HEK293 (cell line): ENCODE measurements around the gene NAIF1.

Experiments used
- CTCF ChIP-seq: fragments of 450-650 bp; formaldehyde crosslinking; IDR thresholded peaks from 2 replicates; pipeline ENCODE4 v1.5.1; 2016; ENCODE audit warnings: missing biosample characterization, missing genetic modification characterization
- TRIM28 ChIP-seq: IDR thresholded peaks from 2 replicates; pipeline ENCODE4 v1.6.1; 2011; ENCODE audit warnings: low read length, control low read depth, borderline replicate concordance
- ZNF23 ChIP-seq: fragments of 450-650 bp; formaldehyde crosslinking; IDR thresholded peaks from 2 replicates; pipeline ENCODE4 v1.5.1; 2016; ENCODE audit warnings: missing biosample characterization, missing genetic modification characterization, borderline replicate concordance
- ZNF26 ChIP-seq: fragments of 450-650 bp; formaldehyde crosslinking; IDR thresholded peaks from 2 replicates; pipeline ENCODE4 v1.5.1; 2016; ENCODE audit warnings: missing biosample characterization, missing genetic modification characterization
- ZNF274 ChIP-seq, 2 experiments: fragments of 200-500 bp in 1 of 2; fragments of 450-650 bp in 1 of 2; sonication (Bioruptor generic) in 1 of 2; formaldehyde crosslinking in 1 of 2; IDR thresholded peaks; 2 replicates each; pipeline versions ENCODE4 v1.5.1 to v1.6.1; 2014 to 2016; ENCODE audit warnings: borderline replicate concordance in 1 of 2, inconsistent platforms in 1 of 2, low read length in 1 of 2, missing biosample characterization in 1 of 2, missing genetic modification characterization in 1 of 2
- ZNF311 ChIP-seq: fragments of 450-650 bp; formaldehyde crosslinking; IDR thresholded peaks from 2 replicates; pipeline ENCODE4 v1.5.1; 2017; ENCODE audit warnings: missing biosample characterization, missing genetic modification characterization, borderline replicate concordance
- ZNF670 ChIP-seq: fragments of 450-650 bp; formaldehyde crosslinking; IDR thresholded peaks from 2 replicates; pipeline ENCODE4 v1.5.1; 2016; ENCODE audit warnings: missing biosample characterization, missing genetic modification characterization, low read depth
- TF ChIP-seq, protein P1 (sequence below): fragments of 450-650 bp; formaldehyde crosslinking; IDR thresholded peaks from 2 replicates; pipeline ENCODE4 v1.5.1; 2016; ENCODE audit warnings: missing biosample characterization, missing genetic modification characterization
- TF ChIP-seq, protein P2 (sequence below): fragments of 450-650 bp; formaldehyde crosslinking; IDR thresholded peaks from 2 replicates; pipeline ENCODE4 v1.5.1; 2016; ENCODE audit warnings: missing biosample characterization, missing genetic modification characterization, low read depth

- TF ChIP-seq CTCF (tag by site-specific recombination), result no peak
- TF ChIP-seq, protein P1, sequence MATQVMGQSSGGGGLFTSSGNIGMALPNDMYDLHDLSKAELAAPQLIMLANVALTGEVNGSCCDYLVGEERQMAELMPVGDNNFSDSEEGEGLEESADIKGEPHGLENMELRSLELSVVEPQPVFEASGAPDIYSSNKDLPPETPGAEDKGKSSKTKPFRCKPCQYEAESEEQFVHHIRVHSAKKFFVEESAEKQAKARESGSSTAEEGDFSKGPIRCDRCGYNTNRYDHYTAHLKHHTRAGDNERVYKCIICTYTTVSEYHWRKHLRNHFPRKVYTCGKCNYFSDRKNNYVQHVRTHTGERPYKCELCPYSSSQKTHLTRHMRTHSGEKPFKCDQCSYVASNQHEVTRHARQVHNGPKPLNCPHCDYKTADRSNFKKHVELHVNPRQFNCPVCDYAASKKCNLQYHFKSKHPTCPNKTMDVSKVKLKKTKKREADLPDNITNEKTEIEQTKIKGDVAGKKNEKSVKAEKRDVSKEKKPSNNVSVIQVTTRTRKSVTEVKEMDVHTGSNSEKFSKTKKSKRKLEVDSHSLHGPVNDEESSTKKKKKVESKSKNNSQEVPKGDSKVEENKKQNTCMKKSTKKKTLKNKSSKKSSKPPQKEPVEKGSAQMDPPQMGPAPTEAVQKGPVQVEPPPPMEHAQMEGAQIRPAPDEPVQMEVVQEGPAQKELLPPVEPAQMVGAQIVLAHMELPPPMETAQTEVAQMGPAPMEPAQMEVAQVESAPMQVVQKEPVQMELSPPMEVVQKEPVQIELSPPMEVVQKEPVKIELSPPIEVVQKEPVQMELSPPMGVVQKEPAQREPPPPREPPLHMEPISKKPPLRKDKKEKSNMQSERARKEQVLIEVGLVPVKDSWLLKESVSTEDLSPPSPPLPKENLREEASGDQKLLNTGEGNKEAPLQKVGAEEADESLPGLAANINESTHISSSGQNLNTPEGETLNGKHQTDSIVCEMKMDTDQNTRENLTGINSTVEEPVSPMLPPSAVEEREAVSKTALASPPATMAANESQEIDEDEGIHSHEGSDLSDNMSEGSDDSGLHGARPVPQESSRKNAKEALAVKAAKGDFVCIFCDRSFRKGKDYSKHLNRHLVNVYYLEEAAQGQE (tag by site-specific recombination), result no peak
- no peak for TF ChIP-seq ZNF274 (IDR thresholded peaks at IDR 0.05; ENCODE audit: low read length)
- TF ChIP-seq ZNF274 (tag by site-specific recombination; IDR thresholded peaks at IDR 0.05; ENCODE audit: borderline replicate concordance), result no peak
- TF ChIP-seq, protein P2, sequence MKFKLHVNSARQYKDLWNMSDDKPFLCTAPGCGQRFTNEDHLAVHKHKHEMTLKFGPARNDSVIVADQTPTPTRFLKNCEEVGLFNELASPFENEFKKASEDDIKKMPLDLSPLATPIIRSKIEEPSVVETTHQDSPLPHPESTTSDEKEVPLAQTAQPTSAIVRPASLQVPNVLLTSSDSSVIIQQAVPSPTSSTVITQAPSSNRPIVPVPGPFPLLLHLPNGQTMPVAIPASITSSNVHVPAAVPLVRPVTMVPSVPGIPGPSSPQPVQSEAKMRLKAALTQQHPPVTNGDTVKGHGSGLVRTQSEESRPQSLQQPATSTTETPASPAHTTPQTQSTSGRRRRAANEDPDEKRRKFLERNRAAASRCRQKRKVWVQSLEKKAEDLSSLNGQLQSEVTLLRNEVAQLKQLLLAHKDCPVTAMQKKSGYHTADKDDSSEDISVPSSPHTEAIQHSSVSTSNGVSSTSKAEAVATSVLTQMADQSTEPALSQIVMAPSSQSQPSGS, result no peak
- no peak for TF ChIP-seq ZNF670 (tag by site-specific recombination)
- TF ChIP-seq ZNF23 (tag by site-specific recombination), result no peak
- TF ChIP-seq ZNF26, result no peak
- no peak for TF ChIP-seq TRIM28
- no peak for TF ChIP-seq ZNF311
Observed at GRCh38 chr9:128097543-128098296, 30.6 kb upstream of the NAIF1 start.
